Mesenchymal stem cell (in vitro differentiated cells and primary cell): ENCODE data around the gene BRINP1.

Source experiments
- DNase-seq: peaks from one replicate; pipeline ENCODE4 v3.0.0-alpha.2; 2013
- H2AFZ ChIP-seq: one replicate; pipeline ENCODE4 v1.6.1; 2013; ENCODE audit warnings: low read depth, mild to moderate bottlenecking, control low read depth, inconsistent platforms, low read length, moderate library complexity
- H2AK5ac ChIP-seq: 2 replicates; pipeline ENCODE4 v1.6.1; 2013; ENCODE audit warnings: low read length, moderate library complexity, mild to moderate bottlenecking, inconsistent platforms; ENCODE audit not compliant: severe bottlenecking
- H2BK120ac ChIP-seq: one replicate; pipeline ENCODE4 v1.6.1; 2013; ENCODE audit warnings: low read depth, mild to moderate bottlenecking, inconsistent platforms, low read length, moderate library complexity
- H2BK12ac ChIP-seq, 2 experiments: one replicate each; pipeline ENCODE4 v1.6.1; 2013; ENCODE audit warnings: inconsistent platforms in 2 of 2, low read length in 2 of 2, mild to moderate bottlenecking in 2 of 2, moderate library complexity in 2 of 2, control low read depth in 1 of 2
- H2BK15ac ChIP-seq: one replicate; pipeline ENCODE4 v1.6.1; 2013; ENCODE audit warnings: mild to moderate bottlenecking, low read depth, inconsistent platforms; ENCODE audit not compliant: poor library complexity, severe bottlenecking
- H2BK5ac ChIP-seq: 2 replicates; pipeline ENCODE4 v1.6.1; 2013; ENCODE audit warnings: low read depth, mild to moderate bottlenecking, low read length, control low read depth, inconsistent platforms; ENCODE audit not compliant: poor library complexity, severe bottlenecking
- H3K14ac ChIP-seq, 2 experiments: one replicate each; pipeline ENCODE4 v1.6.1; 2013; ENCODE audit warnings: inconsistent platforms in 2 of 2, low read length in 2 of 2, control low read depth in 1 of 2, mild to moderate bottlenecking in 1 of 2, moderate library complexity in 1 of 2
- H3K18ac ChIP-seq, 2 experiments: one replicate each; pipeline ENCODE4 v1.6.1; 2013; ENCODE audit warnings: inconsistent platforms in 2 of 2, low read length in 2 of 2, control low read depth in 1 of 2, low read depth in 1 of 2, mild to moderate bottlenecking in 1 of 2
- H3K23ac ChIP-seq, 2 experiments: one replicate each; pipeline ENCODE4 v1.6.1; 2013; ENCODE audit warnings: inconsistent platforms in 2 of 2, low read length in 2 of 2, mild to moderate bottlenecking in 2 of 2, moderate library complexity in 2 of 2, control low read depth in 1 of 2
- H3K27ac ChIP-seq: 2 replicates; pipeline ENCODE4 v1.5.1; 2013; ENCODE audit warnings: mild to moderate bottlenecking, moderate library complexity, low read length, control low read depth, inconsistent platforms; ENCODE audit not compliant: poor library complexity, severe bottlenecking
- H3K27me3 ChIP-seq, 2 experiments: 2 replicates each; pipeline versions ENCODE4 v1.6.1 to v1.7.0; 2013; ENCODE audit warnings: low read length in 2 of 2, mild to moderate bottlenecking in 2 of 2, moderate library complexity in 2 of 2, control low read depth in 1 of 2, inconsistent platforms in 1 of 2; ENCODE audit not compliant: control insufficient read depth in 1 of 2, insufficient read depth in 1 of 2
- H3K36me3 ChIP-seq, 2 experiments: 2 replicates each; pipeline versions ENCODE4 v1.6.1 to v1.7.0; 2013; ENCODE audit warnings: low read length in 2 of 2, control low read depth in 1 of 2, inconsistent platforms in 1 of 2, low read depth in 1 of 2, mild to moderate bottlenecking in 1 of 2; ENCODE audit not compliant: insufficient read depth in 2 of 2, control insufficient read depth in 1 of 2
- H3K4ac ChIP-seq, 2 experiments: one replicate each; pipeline ENCODE4 v1.6.1; 2013; ENCODE audit warnings: inconsistent platforms in 2 of 2, low read length in 2 of 2, mild to moderate bottlenecking in 2 of 2, moderate library complexity in 2 of 2, control low read depth in 1 of 2, low read depth in 1 of 2
- H3K4me1 ChIP-seq: 2 replicates; pipeline ENCODE4 v1.6.1; 2013; ENCODE audit warnings: low read depth, low read length, control low read depth; ENCODE audit not compliant: control insufficient read depth, insufficient read depth
- H3K4me2 ChIP-seq: 2 replicates; pipeline ENCODE4 v1.6.1; 2013; ENCODE audit warnings: low read length, mild to moderate bottlenecking, inconsistent platforms; ENCODE audit not compliant: poor library complexity, severe bottlenecking
- H3K4me3 ChIP-seq, 2 experiments: 2 replicates each; pipeline versions ENCODE4 v1.5.1 to v1.7.0; 2013; ENCODE audit warnings: low read length in 2 of 2, mild to moderate bottlenecking in 2 of 2, control low read depth in 1 of 2, low read depth in 1 of 2; ENCODE audit not compliant: insufficient read depth in 1 of 2
- H3K79me1 ChIP-seq: replicated peaks from 2 replicates; pipeline ENCODE4 v1.6.1; 2013; ENCODE audit warnings: mild to moderate bottlenecking, control low read depth, low read length, inconsistent platforms; ENCODE audit not compliant: poor library complexity, severe bottlenecking
- H3K9ac ChIP-seq: 2 replicates; pipeline ENCODE4 v1.7.0; 2013; ENCODE audit warnings: mild to moderate bottlenecking, low read length, moderate library complexity
- H3K9me3 ChIP-seq: 2 replicates; pipeline ENCODE4 v1.7.0; 2013; ENCODE audit warnings: mild to moderate bottlenecking, low read length; ENCODE audit not compliant: control insufficient read depth
- H4K8ac ChIP-seq: one replicate; pipeline ENCODE4 v1.6.1; 2013; ENCODE audit warnings: inconsistent platforms, mild to moderate bottlenecking, low read length, moderate library complexity
- H4K91ac ChIP-seq: one replicate; pipeline ENCODE4 v1.6.1; 2013; ENCODE audit warnings: mild to moderate bottlenecking, low read length, inconsistent platforms
- WGBS: methylation state at CpG from one replicate; pipeline ENCODE4 v1.1.7; 2013; ENCODE audit warnings: mixed read lengths; 5-methylcytosine and 5-hydroxymethylcytosine counted together

BRINP1 gene

DNA sequence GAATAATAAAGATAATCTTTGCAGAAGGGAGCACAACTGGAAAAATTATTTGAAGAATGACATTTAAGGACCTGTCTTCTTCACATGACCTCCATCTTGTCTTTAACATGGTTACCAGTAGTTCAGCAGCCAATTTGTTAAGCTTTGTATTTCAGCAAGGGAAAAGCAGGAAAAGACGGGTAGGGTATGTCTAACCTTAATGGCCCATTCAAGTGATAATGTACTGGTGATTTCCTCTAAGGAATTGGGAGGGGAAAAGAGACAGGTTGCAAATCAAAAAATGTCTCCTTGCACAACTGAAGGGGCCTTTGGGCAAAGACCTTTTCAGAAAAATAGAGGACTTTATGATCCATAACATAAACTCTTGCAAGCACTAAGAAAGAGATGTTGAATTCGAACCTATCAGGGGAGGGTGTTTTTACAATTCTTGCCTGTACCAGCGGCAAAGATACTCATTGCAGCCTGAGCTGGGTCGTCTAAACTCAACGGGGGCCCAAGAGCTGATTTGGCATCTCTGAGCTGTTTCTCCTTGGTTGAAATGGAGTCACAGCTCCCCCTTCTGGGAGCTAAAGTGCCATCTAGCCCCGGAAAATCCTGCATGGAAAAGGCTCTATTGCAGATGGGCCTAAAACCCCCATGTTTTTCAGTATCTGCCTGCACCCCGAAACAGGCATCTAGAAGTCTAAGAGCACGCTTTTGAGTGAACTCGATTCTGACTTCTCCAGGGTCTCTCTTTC lies 3.8 kb downstream of the BRINP1 start:
- H3K27me3 ChIP-seq = peaks cover 15 to 39% of the 10 kb centered on the region in 2 experiments
- no peak overlapping the region for H2BK5ac ChIP-seq
- H3K23ac ChIP-seq = no peak overlapping the region
- H2AK5ac ChIP-seq = no peak overlapping the region
- H3K27ac ChIP-seq = no peak overlapping the region
- H3K4me1 ChIP-seq = peaks cover 14% of the 10 kb centered on the region
- H3K4ac ChIP-seq = no peak overlapping the region
- no peak overlapping the region for H2BK15ac ChIP-seq
- H4K91ac ChIP-seq = no peak overlapping the region
- no peak overlapping the region for H2AFZ ChIP-seq
- no peak overlapping the region for H3K4me2 ChIP-seq
- H3K9ac ChIP-seq = peak overlapping the region; percentile 36
- H3K4me3 ChIP-seq = no peak overlapping the region
- H4K8ac ChIP-seq = no peak overlapping the region
- H2BK12ac ChIP-seq = no peak overlapping the region
- 6% methylated on average over 9 of the region's 9 CpGs for WGBS
- peak; percentile 32 for DNase-seq
- H2BK120ac ChIP-seq = no peak overlapping the region
- no peak overlapping the region for H3K18ac ChIP-seq
- no peak overlapping the region for H3K14ac ChIP-seq
- H3K9me3 ChIP-seq = no peaks in the 10 kb centered on the region
- H3K79me1 ChIP-seq = no peaks in the 10 kb centered on the region
- H3K36me3 ChIP-seq = no peaks in the 10 kb centered on the region

DNA sequence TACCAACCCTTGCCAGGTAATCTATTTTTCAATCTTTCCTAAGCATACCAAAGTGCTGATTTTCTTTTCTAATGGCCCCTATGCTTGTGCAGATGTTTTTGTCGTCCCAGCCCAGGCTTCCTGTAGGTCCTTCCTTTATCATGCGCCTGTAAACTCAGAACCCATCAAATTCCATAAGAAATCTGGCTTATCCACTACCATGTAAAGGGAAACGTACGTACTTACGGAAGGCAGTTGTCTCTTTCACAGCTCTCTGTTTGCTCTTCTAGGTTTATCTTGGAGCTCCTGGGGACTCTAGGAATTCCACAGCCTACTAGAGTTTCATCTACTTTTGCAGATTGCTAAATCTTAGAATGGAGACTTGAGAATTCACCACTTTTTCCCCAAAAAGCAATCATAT lies 9.0 kb downstream of the BRINP1 start:
- Histone ChIP-seq H2BK15ac (no peak overlapping the region), H3K4me1 (no peaks in the 10 kb centered on the region), H3K9me3 (no peaks in the 10 kb centered on the region), H3K9ac (no peak overlapping the region), H3K79me1 (no peaks in the 10 kb centered on the region), H3K4me2 (no peak overlapping the region), H2BK12ac (no peak overlapping the region), H4K91ac (no peak overlapping the region), H3K36me3 (no peaks in the 10 kb centered on the region), H3K4me3 (no peak overlapping the region), H2AK5ac (no peak overlapping the region), H2BK5ac (no peak overlapping the region), H4K8ac (no peak overlapping the region), H3K27me3 (peaks cover 0 to 3% of the 10 kb centered on the region in 2 experiments), H2BK120ac (no peak overlapping the region), H3K4ac (no peak overlapping the region), H3K27ac (no peak overlapping the region), H2AFZ (no peak overlapping the region), H3K14ac (no peak overlapping the region), H3K18ac (no peak overlapping the region), H3K23ac (no peak overlapping the region)
- 45% methylated on average over 5 of the region's 5 CpGs for WGBS
- DNase-seq = no peak

- no peak overlapping the region for H3K4me2 ChIP-seq
- WGBS = 22% methylated on average over 2 of the region's 2 CpGs
- no peak overlapping the region for H4K91ac ChIP-seq
Observed at GRCh38 chr9:119357336-119358096, 11.7 kb downstream of the BRINP1 start.

DNA sequence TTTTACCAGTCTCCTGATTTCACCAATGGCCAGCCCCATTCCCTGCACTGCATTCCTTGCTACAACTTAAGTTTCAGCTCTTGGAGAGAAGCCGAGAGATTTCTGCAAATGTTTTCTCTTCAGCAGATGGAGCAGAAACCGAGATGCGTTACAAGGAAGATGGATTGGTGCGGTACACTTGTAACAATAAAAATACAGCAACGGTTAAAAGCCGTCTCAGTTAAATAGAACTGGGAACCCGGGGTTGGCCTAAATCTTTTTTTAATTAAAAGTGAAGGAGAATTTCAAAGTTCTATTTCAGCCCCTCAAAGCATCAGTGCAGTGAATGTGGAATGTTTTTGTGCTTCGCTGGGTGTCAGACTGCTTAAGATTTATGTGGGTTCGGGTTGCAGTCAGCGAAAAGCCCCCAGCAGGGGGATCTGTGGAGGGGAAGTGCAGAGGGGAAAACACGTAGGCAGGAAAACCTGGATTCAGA lies 19.8 kb downstream of the BRINP1 start:
- Histone ChIP-seq H3K4ac (no peak overlapping the region), H3K79me1 (no peaks in the 10 kb centered on the region), H3K4me1 (no peaks in the 10 kb centered on the region), H2BK5ac (no peak overlapping the region), H3K18ac (no peak overlapping the region), H2AK5ac (no peak overlapping the region), H3K36me3 (no peaks in the 10 kb centered on the region), H3K23ac (no peak overlapping the region), H2AFZ (no peak overlapping the region), H3K14ac (no peak overlapping the region), H3K4me3 (peak overlapping the region in 1 of 2 experiments; percentile 55), H3K9ac (peak overlapping the region; percentile 53), H4K8ac (no peak overlapping the region), H2BK12ac (no peak overlapping the region), H3K27me3 (no peaks in the 10 kb centered on the region), H3K27ac (no peak overlapping the region), H3K9me3 (no peaks in the 10 kb centered on the region), H2BK15ac (no peak overlapping the region), H2BK120ac (no peak overlapping the region), H3K4me2 (no peak overlapping the region), H4K91ac (no peak overlapping the region)
- WGBS = 19% methylated on average over 11 of the region's 11 CpGs
- DNase-seq = no peak

More at GRCh38 chr9:119357336-119358096, 11.7 kb downstream of the BRINP1 start:
- Histone ChIP-seq H3K9ac (no peak overlapping the region), H2AK5ac (no peak overlapping the region), H3K4me3 (no peak overlapping the region), H2BK12ac (no peak overlapping the region), H2BK5ac (no peak overlapping the region), H3K27me3 (peaks cover 0 to 3% of the 10 kb centered on the region in 2 experiments), H2BK120ac (no peak overlapping the region), H3K9me3 (no peaks in the 10 kb centered on the region), H3K27ac (no peak overlapping the region), H3K79me1 (no peaks in the 10 kb centered on the region), H3K4ac (no peak overlapping the region), H4K8ac (no peak overlapping the region), H3K4me1 (no peaks in the 10 kb centered on the region), H2AFZ (no peak overlapping the region), H2BK15ac (no peak overlapping the region), H3K18ac (no peak overlapping the region), H3K36me3 (no peaks in the 10 kb centered on the region), H3K23ac (no peak overlapping the region), H3K14ac (no peak overlapping the region)
- DNase-seq = no peak
